T-helper 1 cell treated with Interleukin-12 subunit alpha and Interleukin-12 subunit beta and Interleukin-4 antibody, amounts not matched to agents 30 ng/mL and 1 ng/mL, for 36 hours (primary cell): ENCODE measurements around the gene FAM89B. TPM values are rescaled to one million over a fixed set of nuclear protein-coding genes. Genes with fewer than 3 reads are reported as not detected.
"Not testable (repeated sequence)": the region's sequence is repeated elsewhere in the genome, so short reads cannot be mapped to it uniquely, and the experiment has no call there.

Experiments
- intact Hi-C: fragments of 100-400 bp; cut with micrococcal nuclease; formaldehyde crosslinking; loops from one replicate; pipeline ENCODE4 v1.15.1; 2024
- total RNA-seq: library from RNA; stranded (reverse); gene quantifications from 2 replicates; pipeline ENCODE4 v1.2.3, GENCODE V29; 2022

The FAM89B gene
- 58.1 and 58.2 TPM in 2 replicates for total RNA-seq

- intact Hi-C loops, result loop anchor here (2.0 to 5.0 kb wide), 3 partner anchors 48 to 545 kb away; partner anchors contain the start of genes FAU, MRPL49, SCYL1 and SNX15
Observed at GRCh38 chr11:65572356-65573051, at the start of gene FAM89B. Gene FAM89B (plus strand): TSS chr11:65572538. CDS start chr11:65572670, 132 bp downstream.

- intact Hi-C loops, result not testable (repeated sequence)
Observed at GRCh38 chr11:65522718-65523630, 49.4 kb upstream of the FAM89B start.

- intact Hi-C loops, result not testable (repeated sequence)
Observed at GRCh38 chr11:65523631-65523968, 48.7 kb upstream of the FAM89B start.

- intact Hi-C loops, result loop anchor here (2.0 kb wide), 1 partner anchor 49 kb away; the partner anchor contains the start of gene FAM89B
Observed at GRCh38 chr11:65524014-65524740, 48.2 kb upstream of the FAM89B start.

GRCh38 chr11:65524741-65525545 lies 47.4 kb upstream of the FAM89B start, which contains the start of gene SCYL1:
Gene SCYL1 (plus strand): TSS chr11:65525083. CDS start chr11:65525154, 71 bp downstream.
- intact Hi-C loops, result loop anchor here (1.0 to 5.0 kb wide), 5 partner anchors 15 to 393 kb away; partner anchors contain the start of genes FAM89B, PCNX3 and SYVN1

- intact Hi-C loops, result loop anchor here (1.0 to 5.0 kb wide), 5 partner anchors 14 to 394 kb away; partner anchors contain the start of genes FAM89B, PCNX3 and SYVN1
Observed at GRCh38 chr11:65525546-65526480, 46.5 kb upstream of the FAM89B start.

GRCh38 chr11:65526744-65527143 lies 45.6 kb upstream of the FAM89B start:
- intact Hi-C loops, result loop anchor here (5.0 kb wide), 1 partner anchor 394 kb away; the partner anchor contains the start of gene SYVN1

GRCh38 chr11:65528819-65529350 lies 43.5 kb upstream of the FAM89B start:
- intact Hi-C loops, result loop anchor here (5.0 kb wide), 1 partner anchor 397 kb away; the partner anchor contains the start of gene SYVN1

GRCh38 chr11:65529475-65530156 lies 42.7 kb upstream of the FAM89B start:
- intact Hi-C loops, result loop anchor here (5.0 kb wide), 1 partner anchor 397 kb away; the partner anchor contains the start of gene SYVN1

- intact Hi-C loops, result no loop called here
Observed at GRCh38 chr11:65530157-65530496, 42.2 kb upstream of the FAM89B start.

GRCh38 chr11:65532388-65533064 lies 39.8 kb upstream of the FAM89B start:
- intact Hi-C loops, result no loop called here

- intact Hi-C loops, result no loop called here
Observed at GRCh38 chr11:65535102-65535501, 37.2 kb upstream of the FAM89B start.

GRCh38 chr11:65536412-65537295 lies 35.7 kb upstream of the FAM89B start:
- intact Hi-C loops, result no loop called here

GRCh38 chr11:65537296-65537597 lies 35.1 kb upstream of the FAM89B start:
- intact Hi-C loops, result no loop called here

- intact Hi-C loops, result no loop called here
Observed at GRCh38 chr11:65537620-65538231, 34.6 kb upstream of the FAM89B start.

GRCh38 chr11:65538232-65538914 lies 34.0 kb upstream of the FAM89B start:
- intact Hi-C loops, result no loop called here
